Heart right ventricle (tissue), 16 donors: ENCODE results near the gene SHFL. TPM values are rescaled to one million over a fixed set of nuclear protein-coding genes. Genes with fewer than 3 reads are reported as not detected.

Experiments used
- ATAC-seq, 8 donors: fragments of 200-7000 bp; cut with Tn5 transposase; one replicate each; pipeline ENCODE4 v1.9.1; 2020; ENCODE audit warnings: mild to moderate bottlenecking in 8 of 8, moderate library complexity in 8 of 8, moderate number of reproducible peaks in 1 of 8
- DNase-seq, 2 donors: peaks; one replicate each; pipeline ENCODE4 v3.0.0-alpha.2; 2020
- H3K27ac ChIP-seq, 10 donors: fragments of 200-600 bp; sonication (generic) in 2 of 10; one replicate each; pipeline versions ENCODE4 v1.5.0 to v1.8.0; 2020 to 2022; ENCODE audit warnings: mild to moderate bottlenecking in 3 of 10
- H3K27me3 ChIP-seq, 7 donors: fragments of 200-600 bp; one replicate each; pipeline ENCODE4 v1.8.0; 2021 to 2022; ENCODE audit warnings: mild to moderate bottlenecking in 2 of 7
- H3K36me3 ChIP-seq, 9 donors: fragments of 200-600 bp; sonication (generic) in 1 of 9; one replicate each; pipeline versions ENCODE4 v1.5.0 to v1.8.0; 2020 to 2022; ENCODE audit warnings: mild to moderate bottlenecking in 2 of 9
- H3K4me1 ChIP-seq, 9 donors: fragments of 200-600 bp; sonication (generic) in 1 of 9; one replicate each; pipeline versions ENCODE4 v1.5.0 to v1.8.0; 2020 to 2022; ENCODE audit warnings: mild to moderate bottlenecking in 4 of 9
- H3K4me3 ChIP-seq, 10 donors: fragments of 200-600 bp; sonication (generic) in 2 of 10; one replicate each; pipeline versions ENCODE4 v1.5.0 to v1.8.0; 2020 to 2022; ENCODE audit warnings: mild to moderate bottlenecking in 7 of 10, moderate library complexity in 2 of 10
- H3K9me3 ChIP-seq, 11 donors: fragments of 200-600 bp in 10 of 11; sonication (generic) in 2 of 11; one replicate each; pipeline versions ENCODE4 v1.5.0 to v1.8.0; 2013 to 2022; ENCODE audit warnings: mild to moderate bottlenecking in 2 of 11, control low read depth in 1 of 11, moderate library complexity in 1 of 11
- WGBS, 2 donors: extraction: QIAGEN DNeasy Blood & Tissue Kit; methylation state at CpG; one replicate each; pipeline ENCODE4 v1.1.7; 2013; ENCODE audit warnings: inconsistent platforms in 1 of 2; 5-methylcytosine and 5-hydroxymethylcytosine counted together
- intact Hi-C, 10 donors: fragments of 100-400 bp; cut with DNase I; formaldehyde crosslinking; loops; one replicate each; pipeline versions ENCODE4 v1.11.1 to v1.14.2; 2022
- polyA plus RNA-seq, 2 donors: library from polyadenylated mRNA; stranded (reverse); fragments of 200-250 nt; gene quantifications; one replicate each; pipeline ENCODE4 v1.2.3, GENCODE V29; 2013
- total RNA-seq, 10 donors: library from RNA; stranded (reverse); fragmentation: NEBNext Ultra II Directional in 3 of 10; extraction: Animal tissue kit (Norgen Biotek cat#: 25700) in 3 of 10; gene quantifications; one replicate each; pipeline versions ENCODE4 v1.2.1 to v1.2.4, GENCODE V29; 2021 to 2023
- TF ChIP-seq, protein P1 (sequence below), 9 donors: fragments of 200-600 bp; sonication (generic) in 2 of 9; IDR thresholded peaks; one replicate each; pipeline versions ENCODE4 v1.5.0 to v1.8.0; 2021 to 2022; ENCODE audit warnings: antibody characterized with exemption in 9 of 9, mild to moderate bottlenecking in 5 of 9, moderate library complexity in 1 of 9
- donor health status: Arrhythmogenic right ventricular cardiomyopathy.
- donor health status: ischemic (EF 13 %, LVEDD 7.1; RV severe dilation, severe dysfunction).
- donor health status: healthy with polysubstance abuse.
- donor health status: DM: no; HTN: yes; CAD: no.
- donor health status: DM: no; HTN: no; CAD: no.
- donor health status: ischemic (EF 25% LVEDD 6.9; RV normal size, moderate dysfunction).
- donor health status: ischemic (EF 25% LVEDD 5.7; RV mildly dilated, moderate dysfunction).
- donor health status: healthy.
- donor health status: DM: yes; HTN: yes; CAD: no.
- donor health status: Ischemic cardiomyopathy.
- donor health status: ischemic (EF 35%, LVEDD 5.7; RV mildly dilated, moderate dysfunction).
- donor health status: nonischemic (EF 11% LVEDD 7.7; RV severe dilation, severe dysfunction).
- donor health status: DM: yes; HTN: yes; CAD: no.
- donor health status: PGD.
- donor health status: ischemic (EF 29% LVEDD 5.4; RV normal size, mild dysfunction).
- donor health status: nonischemic (EF 23%, LVEDD 6.1; RV moderate dilation, normal function).

Gene SHFL
- total and polyA plus RNA-seq, 12 donors = 4.0 to 30.2 (median 10.2) TPM

DNA sequence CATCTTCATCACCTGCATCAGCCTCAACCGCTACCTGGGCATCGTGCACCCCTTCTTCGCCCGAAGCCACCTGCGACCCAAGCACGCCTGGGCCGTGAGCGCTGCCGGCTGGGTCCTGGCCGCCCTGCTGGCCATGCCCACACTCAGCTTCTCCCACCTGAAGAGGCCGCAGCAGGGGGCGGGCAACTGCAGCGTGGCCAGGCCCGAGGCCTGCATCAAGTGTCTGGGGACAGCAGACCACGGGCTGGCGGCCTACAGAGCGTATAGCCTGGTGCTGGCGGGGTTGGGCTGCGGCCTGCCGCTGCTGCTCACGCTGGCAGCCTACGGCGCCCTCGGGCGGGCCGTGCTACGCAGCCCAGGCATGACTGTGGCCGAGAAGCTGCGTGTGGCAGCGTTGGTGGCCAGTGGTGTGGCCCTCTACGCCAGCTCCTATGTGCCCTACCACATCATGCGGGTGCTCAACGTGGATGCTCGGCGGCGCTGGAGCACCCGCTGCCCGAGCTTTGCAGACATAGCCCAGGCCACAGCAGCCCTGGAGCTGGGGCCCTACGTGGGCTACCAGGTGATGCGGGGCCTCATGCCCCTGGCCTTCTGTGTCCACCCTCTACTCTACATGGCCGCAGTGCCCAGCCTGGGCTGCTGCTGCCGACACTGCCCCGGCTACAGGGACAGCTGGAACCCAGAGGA, 28.0 kb downstream of the SHFL start:
- Histone ChIP-seq H3K36me3 (peaks cover 0 to 84% (median 50%) of the 10 kb centered on the region in 9 donors), H3K27me3 (no peaks in the 10 kb centered on the region), H3K4me1 (peaks cover 6 to 50% (median 16%) of the 10 kb centered on the region in 9 donors), H3K4me3 (no peak overlapping the region), H3K27ac (no peak overlapping the region), H3K9me3 (no peaks in the 10 kb centered on the region)
- peak in 5 of 8 donors; percentile 1 to 21 (median 3) for ATAC-seq
- intact Hi-C loops = loop anchor here in 3 of 10 donors (5.0 to 10.0 kb wide), 3 partner anchors 121 to 182 kb away; partner anchors contain the start of genes OLFM2 (in 1 of the 3) and S1PR2 (in 1 of the 3)
- TF ChIP-seq, protein P1, sequence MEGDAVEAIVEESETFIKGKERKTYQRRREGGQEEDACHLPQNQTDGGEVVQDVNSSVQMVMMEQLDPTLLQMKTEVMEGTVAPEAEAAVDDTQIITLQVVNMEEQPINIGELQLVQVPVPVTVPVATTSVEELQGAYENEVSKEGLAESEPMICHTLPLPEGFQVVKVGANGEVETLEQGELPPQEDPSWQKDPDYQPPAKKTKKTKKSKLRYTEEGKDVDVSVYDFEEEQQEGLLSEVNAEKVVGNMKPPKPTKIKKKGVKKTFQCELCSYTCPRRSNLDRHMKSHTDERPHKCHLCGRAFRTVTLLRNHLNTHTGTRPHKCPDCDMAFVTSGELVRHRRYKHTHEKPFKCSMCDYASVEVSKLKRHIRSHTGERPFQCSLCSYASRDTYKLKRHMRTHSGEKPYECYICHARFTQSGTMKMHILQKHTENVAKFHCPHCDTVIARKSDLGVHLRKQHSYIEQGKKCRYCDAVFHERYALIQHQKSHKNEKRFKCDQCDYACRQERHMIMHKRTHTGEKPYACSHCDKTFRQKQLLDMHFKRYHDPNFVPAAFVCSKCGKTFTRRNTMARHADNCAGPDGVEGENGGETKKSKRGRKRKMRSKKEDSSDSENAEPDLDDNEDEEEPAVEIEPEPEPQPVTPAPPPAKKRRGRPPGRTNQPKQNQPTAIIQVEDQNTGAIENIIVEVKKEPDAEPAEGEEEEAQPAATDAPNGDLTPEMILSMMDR (IDR thresholded peaks at IDR 0.05) = no peak
- no peak for DNase-seq
- WGBS, 2 donors = 87 to 90% methylated on average over 43 of the region's 43 CpGs

GRCh38 chr19:10114651-10115391, 28.7 kb downstream of the SHFL start:
- DNase-seq = no peak
- Histone ChIP-seq H3K27ac (no peak overlapping the region), H3K9me3 (no peaks in the 10 kb centered on the region), H3K4me1 (peaks cover 8 to 52% (median 19%) of the 10 kb centered on the region in 9 donors), H3K36me3 (peaks cover 0 to 76% (median 42%) of the 10 kb centered on the region in 9 donors), H3K27me3 (no peaks in the 10 kb centered on the region), H3K4me3 (no peak overlapping the region)
- intact Hi-C loops = loop anchor here in 3 of 10 donors (5.0 to 10.0 kb wide), 3 partner anchors 120 to 183 kb away; partner anchors contain the start of genes OLFM2 (in 1 of the 3) and S1PR2 (in 1 of the 3)
- ATAC-seq = no peak
- TF ChIP-seq, protein P1 (IDR thresholded peaks at IDR 0.05) = no peak
- WGBS, 2 donors = 81 to 84% methylated on average over 26 of the region's 26 CpGs

DNA sequence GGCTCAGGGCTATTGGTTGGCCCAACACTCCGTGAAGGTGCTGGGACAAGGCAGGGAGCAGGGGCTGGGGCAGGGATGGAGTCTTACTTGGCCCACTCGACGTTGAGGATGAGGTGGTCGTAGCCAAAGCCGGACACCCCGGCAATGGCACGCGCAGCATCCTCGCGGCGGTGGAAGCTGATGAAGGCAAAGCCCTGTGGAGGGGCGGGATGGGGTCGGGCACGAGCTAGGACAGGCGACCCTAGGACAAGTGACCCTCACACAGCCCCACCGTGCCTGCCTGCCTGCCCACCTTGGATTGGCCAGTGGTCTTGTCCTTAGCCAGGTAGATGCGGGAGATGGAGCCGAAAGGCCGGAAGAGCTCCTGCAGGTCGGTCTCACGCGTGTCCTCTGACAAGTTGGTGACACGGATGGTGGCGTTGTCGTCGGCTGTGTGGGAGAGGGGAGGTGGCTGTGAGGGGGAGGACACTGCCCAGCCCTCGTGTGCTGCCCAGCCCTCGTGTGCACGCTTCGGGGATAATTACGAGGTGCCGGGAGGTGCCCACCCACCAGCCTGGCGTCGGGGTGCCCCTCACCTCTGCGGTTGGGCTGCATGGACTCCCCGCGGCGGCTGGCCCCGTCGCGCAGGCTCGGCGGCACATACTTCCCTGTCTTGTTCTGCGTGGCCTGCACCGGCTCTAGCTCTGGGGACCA, 29.4 kb downstream of the SHFL start:
- ATAC-seq (no peak), DNase-seq (no peak)
- WGBS, 2 donors = 88 to 89% methylated on average over 40 to 45 of the region's 45 CpGs
- TF ChIP-seq, protein P1 (IDR thresholded peaks at IDR 0.05) = no peak
- Histone ChIP-seq H3K9me3 (no peaks in the 10 kb centered on the region), H3K27ac (no peak overlapping the region), H3K27me3 (no peaks in the 10 kb centered on the region), H3K4me1 (peaks cover 8 to 59% (median 19%) of the 10 kb centered on the region in 9 donors), H3K36me3 (peaks cover 0 to 69% (median 35%) of the 10 kb centered on the region in 9 donors), H3K4me3 (no peak overlapping the region)
- intact Hi-C loops = loop anchor here in 2 of 10 donors (10.0 kb wide), 2 partner anchors 119 to 181 kb away; partner anchors contain the start of genes OLFM2 (in 1 of the 2) and S1PR2 (in 1 of the 2)
